Hindlimb muscle (tissue), 1 donor: ENCODE results near the gene BMERB1. TPM values are rescaled to one million over a fixed set of nuclear protein-coding genes. Genes with fewer than 3 reads are reported as not detected.
"Not testable (repeated sequence)": the region's sequence is repeated elsewhere in the genome, so short reads cannot be mapped to it uniquely, and the experiment has no call there.

Experiments
- DNase-seq: peaks from one replicate; pipeline ENCODE4 v3.0.0-alpha.2; 2013
- polyA plus RNA-seq: library from polyadenylated mRNA; unstranded; fragments of 120-200 nt; gene quantifications from one replicate; pipeline ENCODE4 v1.2.1, GENCODE V29; 2013; ENCODE audit not compliant: insufficient read length

The BMERB1 gene
- polyA plus RNA-seq, 1 donor = 21.0 TPM

DNA sequence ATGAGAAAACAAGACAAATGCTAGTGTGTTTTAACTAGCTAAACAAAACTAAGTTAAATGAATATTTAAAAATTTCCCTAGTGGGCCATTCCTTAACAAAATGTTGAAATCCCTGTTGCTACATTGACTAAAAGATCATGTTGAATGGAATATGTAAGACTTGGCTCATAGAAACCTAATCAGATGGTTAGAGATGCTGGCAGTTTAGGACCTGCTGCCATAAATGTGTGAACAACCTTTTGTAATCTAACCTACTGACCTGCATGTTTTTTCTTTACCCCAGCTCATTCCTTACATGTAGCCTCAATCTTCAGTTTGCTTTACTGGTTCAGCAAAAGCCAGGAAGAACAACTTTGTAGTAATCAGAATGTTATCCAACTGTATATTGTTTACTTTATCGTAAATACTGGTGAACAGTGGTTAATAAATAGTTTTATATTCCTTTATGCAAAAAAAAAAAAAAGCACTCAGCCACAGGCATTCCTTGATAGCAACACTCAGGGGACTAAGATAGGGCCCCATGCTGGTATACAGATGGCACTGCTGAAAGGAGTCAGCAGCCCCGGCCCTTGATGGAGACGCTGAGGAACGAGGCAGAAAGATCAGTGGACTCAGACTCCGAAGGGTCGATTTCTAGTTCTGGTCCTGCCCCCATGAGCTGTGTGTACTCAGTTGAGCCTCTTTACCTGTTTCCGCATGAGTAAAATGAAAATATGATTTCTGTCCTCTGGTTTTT, 130.4 kb downstream of the BMERB1 start:
- DNase-seq = no peak

GRCh38 chr16:15566095-15566494, 131.7 kb downstream of the BMERB1 start:
- no peak for DNase-seq

DNA sequence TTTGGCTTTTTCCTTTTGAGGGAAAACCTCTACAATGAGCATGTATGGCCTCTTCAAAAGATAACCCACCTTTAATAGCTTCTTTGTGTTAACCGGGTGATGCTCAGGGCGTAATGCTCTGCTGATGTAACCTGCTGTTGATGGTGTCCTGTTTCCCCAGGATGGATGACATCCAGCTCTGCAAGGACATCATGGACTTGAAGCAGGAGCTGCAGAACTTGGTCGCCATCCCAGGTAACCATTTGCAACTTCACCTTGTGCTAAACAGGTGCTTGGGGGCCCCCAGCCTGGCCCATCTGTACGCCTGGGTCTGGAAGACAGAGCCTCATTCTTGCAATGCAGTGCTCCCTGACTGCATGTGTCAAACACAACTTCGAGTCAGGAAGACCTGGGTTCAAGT, 133.4 kb downstream of the BMERB1 start:
- no peak for DNase-seq

DNA sequence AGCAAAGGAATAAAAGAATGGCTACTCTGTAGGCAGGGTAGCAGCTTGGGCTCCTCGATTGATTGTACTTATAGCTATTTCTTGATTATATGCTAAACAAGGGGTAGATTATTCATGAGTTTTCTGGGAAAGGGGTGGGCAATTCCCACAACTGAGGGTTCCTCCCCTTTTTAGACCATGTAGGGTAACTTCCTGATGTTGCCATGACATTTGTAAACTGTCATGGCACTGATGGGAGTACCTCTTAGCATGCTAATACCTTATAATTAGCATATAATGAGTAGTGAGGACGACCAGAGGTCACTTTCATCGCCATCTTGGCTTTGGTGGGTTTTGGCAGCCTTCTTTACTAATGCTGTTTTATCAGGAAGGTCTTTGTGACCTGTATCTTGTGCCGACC, 136.3 kb downstream of the BMERB1 start:
- not testable (repeated sequence) for DNase-seq

DNA sequence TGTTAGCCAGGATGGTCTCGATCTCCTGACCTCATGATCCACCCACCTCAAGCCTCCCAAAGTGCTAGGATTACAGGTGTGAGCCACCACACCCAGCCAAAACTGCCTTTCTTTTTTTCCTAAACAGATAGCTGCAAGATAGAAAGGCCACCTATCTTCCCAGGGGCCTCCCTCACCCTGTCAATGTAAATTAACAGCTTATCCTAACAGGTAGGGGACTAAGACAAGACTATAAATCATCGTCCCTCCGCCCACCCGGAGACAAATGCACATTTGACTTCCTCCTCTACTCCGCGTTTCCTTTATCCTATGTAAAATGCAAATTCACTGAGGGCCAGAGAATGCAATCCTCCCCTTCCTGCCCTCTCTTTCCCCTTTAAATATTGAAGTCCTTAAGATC, 137.2 kb downstream of the BMERB1 start:
- no peak for DNase-seq

GRCh38 chr16:15572329-15573001, 138.1 kb downstream of the BMERB1 start:
- DNase-seq = no peak

GRCh38 chr16:15573274-15573895, 139.0 kb downstream of the BMERB1 start:
- no peak for DNase-seq

- DNase-seq = not testable (repeated sequence)
These were observed 139.7 kb downstream of the BMERB1 start for GRCh38 chr16:15573896-15574613.

DNA sequence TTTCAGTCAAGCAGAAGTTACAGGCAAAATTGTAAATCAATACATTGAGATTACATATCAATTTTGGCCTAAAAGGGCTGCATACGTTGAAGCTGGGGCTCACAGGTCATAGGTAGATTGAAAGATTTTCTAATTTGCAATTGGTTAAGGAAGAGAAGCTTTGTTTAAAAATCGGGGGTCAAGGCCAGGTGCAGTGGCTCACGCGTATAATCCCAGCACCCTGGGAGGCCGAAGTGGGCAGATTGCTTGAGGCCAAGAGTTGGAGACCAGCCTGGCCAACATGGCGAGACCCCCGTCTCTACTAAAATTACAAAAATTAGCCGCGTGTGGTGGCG, 140.2 kb downstream of the BMERB1 start:
- DNase-seq = no peak

DNA sequence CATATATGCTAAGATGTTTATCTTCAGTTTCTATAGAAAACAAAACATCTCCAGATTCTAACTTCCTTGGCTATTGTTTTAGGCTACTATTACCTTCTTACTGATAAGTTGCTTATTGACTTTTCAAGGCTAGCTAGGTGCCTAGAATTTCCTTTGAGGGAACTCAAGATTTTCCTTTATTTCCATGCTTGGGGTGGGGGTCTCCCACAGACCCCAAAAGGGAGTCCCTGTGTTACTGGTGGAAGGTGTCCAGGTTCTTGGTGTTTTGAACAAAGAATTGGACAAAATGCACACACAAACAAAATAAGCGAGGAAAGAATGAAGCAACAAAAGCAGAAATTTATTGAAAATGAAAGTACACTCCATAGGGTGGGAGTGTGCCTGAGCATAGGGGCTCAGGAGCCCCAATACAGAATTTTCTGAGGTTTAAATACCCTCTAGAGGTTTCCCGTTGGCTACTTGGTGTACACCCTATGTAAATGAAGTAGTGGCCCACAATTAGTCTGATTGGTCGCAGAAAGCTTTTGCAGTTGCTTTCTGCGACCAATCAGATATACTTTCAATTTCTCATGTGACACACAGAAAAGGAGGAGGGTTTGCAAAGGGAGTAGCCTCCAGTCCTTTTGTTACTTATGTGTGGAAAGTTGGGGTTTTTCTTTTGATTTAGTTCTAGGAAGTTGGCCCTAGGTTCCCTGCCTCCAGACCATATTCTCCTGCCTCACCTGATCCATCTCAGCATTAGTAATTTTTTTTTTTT, 141.1 kb downstream of the BMERB1 start:
- no peak for DNase-seq

- no peak for DNase-seq
These were observed 142.9 kb downstream of the BMERB1 start for GRCh38 chr16:15576960-15577958.

- DNase-seq = no peak
These were observed 144.4 kb downstream of the BMERB1 start for GRCh38 chr16:15578824-15579223.

DNA sequence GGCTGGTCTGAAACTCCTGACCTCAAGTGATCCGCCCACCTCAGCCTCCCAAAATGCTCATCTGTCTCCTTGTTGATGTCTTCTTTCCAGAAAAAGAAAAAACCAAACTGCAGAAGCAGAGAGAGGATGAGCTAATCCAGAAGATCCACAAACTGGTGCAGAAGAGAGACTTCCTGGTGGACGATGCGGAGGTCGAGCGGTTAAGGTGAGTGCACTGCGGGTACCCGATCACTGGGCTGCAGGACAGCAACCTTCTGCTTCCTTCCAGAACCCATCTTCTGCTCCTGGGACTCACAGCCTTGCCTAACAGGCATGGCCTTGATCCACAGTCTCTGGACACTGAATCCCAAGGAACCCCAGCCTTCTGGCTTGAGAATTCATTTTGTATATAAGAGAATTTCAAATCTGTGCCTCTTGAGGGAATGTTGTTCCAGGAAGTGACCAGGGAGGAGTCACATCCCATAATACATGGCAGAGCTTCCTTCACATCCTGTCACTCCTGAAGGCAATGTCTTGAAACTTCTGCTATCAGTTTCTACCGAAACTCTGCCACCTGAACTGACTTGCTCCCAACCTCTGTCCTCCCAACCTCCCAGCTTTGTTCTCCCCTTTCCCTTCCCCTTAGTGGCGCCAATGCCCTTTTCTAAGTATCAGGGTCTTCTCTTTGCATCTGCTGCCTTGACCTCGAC, 146.9 kb downstream of the BMERB1 start:
- no peak for DNase-seq

DNA sequence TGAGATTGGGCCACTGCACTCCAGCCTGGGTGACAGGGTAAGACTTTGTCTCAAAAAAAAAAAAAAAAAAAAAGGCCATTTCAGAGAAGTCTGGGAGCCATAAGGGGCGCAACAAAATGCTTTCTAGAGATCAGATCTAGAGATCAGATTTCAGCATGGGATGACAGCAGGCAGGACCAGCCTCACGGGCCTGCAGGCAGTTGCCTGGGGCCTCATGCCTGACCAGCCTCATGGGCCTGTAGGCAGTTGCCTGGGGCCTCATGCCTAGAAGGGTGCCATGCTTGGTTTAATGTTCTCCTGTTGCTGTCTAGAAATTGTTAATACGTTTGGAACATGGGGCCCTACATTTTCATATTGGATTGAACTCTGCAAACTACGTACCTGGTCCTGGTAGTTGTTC, 149.1 kb downstream of the BMERB1 start:
- no peak for DNase-seq

GRCh38 chr16:15585956-15586355, 151.6 kb downstream of the BMERB1 start:
- no peak for DNase-seq

GRCh38 chr16:15586716-15587115, 152.3 kb downstream of the BMERB1 start:
- no peak for DNase-seq

GRCh38 chr16:15587152-15587825, 152.9 kb downstream of the BMERB1 start:
- no peak for DNase-seq

GRCh38 chr16:15592324-15592723, 157.9 kb downstream of the BMERB1 start:
- DNase-seq = no peak

DNA sequence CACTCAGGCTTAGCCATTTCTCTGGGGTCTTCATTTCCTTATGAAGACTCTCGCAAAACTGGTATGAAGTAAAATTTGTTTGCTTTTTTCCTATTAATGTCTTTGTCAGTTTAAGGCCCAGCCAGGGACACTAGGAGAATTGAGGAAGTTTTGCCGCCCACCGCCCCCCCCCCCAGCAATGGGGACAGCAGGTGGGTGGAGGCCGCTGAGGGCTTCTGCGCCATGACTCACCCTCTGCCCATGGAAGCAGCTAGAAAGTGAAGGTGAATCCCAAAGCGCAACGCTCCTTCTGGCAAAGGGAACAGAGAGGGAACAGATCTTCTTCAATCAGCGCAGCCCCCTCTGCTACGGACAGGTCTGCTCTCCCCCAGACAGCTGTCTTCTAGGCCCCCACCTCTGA, 158.8 kb downstream of the BMERB1 start:
- DNase-seq = no peak

GRCh38 chr16:15594711-15595320, 160.4 kb downstream of the BMERB1 start:
- DNase-seq = no peak
